ENCODE measurements around the gene SENP1. TPM values are rescaled to one million over a fixed set of nuclear protein-coding genes. Genes with fewer than 3 reads are reported as not detected.

Gene SENP1
- total and polyA plus RNA-seq, 2 experiments from 2014 or later = 8.6 to 27.7 TPM

DNA sequence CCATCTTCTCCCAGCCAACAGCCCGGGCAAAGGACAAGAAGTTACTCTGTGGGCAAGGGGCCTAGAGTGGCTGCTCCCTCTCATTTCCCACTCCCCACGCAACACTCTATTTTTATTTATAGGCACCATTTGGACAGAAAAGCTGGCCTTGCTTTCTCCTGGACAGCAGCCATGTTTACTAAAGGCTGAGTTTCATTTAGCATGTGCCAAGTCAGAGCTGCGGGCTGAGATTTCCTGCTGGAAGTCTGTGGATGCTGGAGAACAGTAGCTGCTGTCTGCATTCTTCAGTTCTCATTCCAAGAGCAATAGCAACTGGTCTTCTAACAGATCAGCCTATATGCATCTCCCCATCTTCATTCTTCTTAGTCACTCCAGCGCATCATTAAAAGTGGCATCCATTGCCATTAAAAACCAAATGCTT lies 109.9 kb downstream of the SENP1 start:
- H3K4me2 ChIP-seq = no peak overlapping the region
- no peak for DNase-seq (ENCODE audit: low spot score)
- Mint-ChIP-seq H3K27me3 (ENCODE audit: insufficient read depth, low read depth, poor library complexity) (peaks cover 59% of the 10 kb centered on the region), H3K4me3 (no peak overlapping the region), H3K27ac (no peak overlapping the region), H3K36me3 (ENCODE audit: low read depth) (no peaks in the 10 kb centered on the region), H3K9me3 (no peaks in the 10 kb centered on the region), H3K4me1 (peaks cover 30% of the 10 kb centered on the region)
- TF ChIP-seq, protein P1, sequence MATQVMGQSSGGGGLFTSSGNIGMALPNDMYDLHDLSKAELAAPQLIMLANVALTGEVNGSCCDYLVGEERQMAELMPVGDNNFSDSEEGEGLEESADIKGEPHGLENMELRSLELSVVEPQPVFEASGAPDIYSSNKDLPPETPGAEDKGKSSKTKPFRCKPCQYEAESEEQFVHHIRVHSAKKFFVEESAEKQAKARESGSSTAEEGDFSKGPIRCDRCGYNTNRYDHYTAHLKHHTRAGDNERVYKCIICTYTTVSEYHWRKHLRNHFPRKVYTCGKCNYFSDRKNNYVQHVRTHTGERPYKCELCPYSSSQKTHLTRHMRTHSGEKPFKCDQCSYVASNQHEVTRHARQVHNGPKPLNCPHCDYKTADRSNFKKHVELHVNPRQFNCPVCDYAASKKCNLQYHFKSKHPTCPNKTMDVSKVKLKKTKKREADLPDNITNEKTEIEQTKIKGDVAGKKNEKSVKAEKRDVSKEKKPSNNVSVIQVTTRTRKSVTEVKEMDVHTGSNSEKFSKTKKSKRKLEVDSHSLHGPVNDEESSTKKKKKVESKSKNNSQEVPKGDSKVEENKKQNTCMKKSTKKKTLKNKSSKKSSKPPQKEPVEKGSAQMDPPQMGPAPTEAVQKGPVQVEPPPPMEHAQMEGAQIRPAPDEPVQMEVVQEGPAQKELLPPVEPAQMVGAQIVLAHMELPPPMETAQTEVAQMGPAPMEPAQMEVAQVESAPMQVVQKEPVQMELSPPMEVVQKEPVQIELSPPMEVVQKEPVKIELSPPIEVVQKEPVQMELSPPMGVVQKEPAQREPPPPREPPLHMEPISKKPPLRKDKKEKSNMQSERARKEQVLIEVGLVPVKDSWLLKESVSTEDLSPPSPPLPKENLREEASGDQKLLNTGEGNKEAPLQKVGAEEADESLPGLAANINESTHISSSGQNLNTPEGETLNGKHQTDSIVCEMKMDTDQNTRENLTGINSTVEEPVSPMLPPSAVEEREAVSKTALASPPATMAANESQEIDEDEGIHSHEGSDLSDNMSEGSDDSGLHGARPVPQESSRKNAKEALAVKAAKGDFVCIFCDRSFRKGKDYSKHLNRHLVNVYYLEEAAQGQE (IDR thresholded peaks at IDR 0.05; ENCODE audit: unreplicated experiment) = no peak
- no peak for TF ChIP-seq STAT1 (IDR thresholded peaks at IDR 0.05; ENCODE audit: unreplicated experiment)
- no peak for TF ChIP-seq NANOG (IDR thresholded peaks at IDR 0.05; ENCODE audit: borderline replicate concordance)
- peaks cover 58% of the 10 kb centered on the region for H3K27me3 ChIP-seq (ENCODE audit: insufficient read depth)
- no peaks in the 10 kb centered on the region for H3K79me2 ChIP-seq (replicated peaks; ENCODE audit: insufficient read depth)
- no peaks in the 10 kb centered on the region for H3K36me3 ChIP-seq (ENCODE audit: insufficient read depth)
- H3F3A ChIP-seq (replicated peaks; ENCODE audit: low read depth) = peaks cover 5% of the 10 kb centered on the region; the same call in 1 of the 2 replicates
- H3K27ac ChIP-seq (ENCODE audit: low read depth) = no peak overlapping the region
- ATAC-seq = no peak
- no peak overlapping the region for H3K4me3 ChIP-seq
- peaks cover 29% of the 10 kb centered on the region for H3K4me1 ChIP-seq (ENCODE audit: insufficient read depth)
- H4K20me1 ChIP-seq (replicated peaks; ENCODE audit: insufficient read depth) = peaks cover 6% of the 10 kb centered on the region; the same call in 1 of the 2 replicates
- H2AFZ ChIP-seq = no peak overlapping the region
- no peaks in the 10 kb centered on the region for H3K9me2 ChIP-seq (ENCODE audit: insufficient read depth)

DNA sequence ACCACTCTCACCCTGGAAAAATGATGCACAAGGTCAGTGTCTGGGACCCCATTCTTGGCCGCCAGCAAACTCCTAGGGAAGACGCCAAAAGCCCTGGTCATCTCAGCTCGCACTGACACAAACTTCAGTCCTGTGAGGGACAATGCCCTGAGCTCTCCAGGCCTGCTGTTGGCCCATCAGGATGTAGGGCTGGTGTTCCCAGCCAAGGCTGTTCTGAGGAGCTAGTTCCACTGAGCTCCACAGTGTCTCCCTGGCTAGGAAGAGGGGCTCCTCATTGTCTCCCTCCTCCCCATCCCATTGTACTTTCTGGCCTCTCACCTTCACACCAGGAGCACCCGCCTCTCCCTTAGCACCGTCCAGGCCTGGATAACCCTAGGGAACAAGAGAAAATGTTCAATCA lies 112.4 kb downstream of the SENP1 start:
- no peak overlapping the region for H3K27ac Mint-ChIP-seq
- H3K9me3 Mint-ChIP-seq = no peaks in the 10 kb centered on the region
- Histone ChIP-seq H2AFZ (no peak overlapping the region), H3K9me2 (ENCODE audit: insufficient read depth) (no peaks in the 10 kb centered on the region), H3K36me3 (ENCODE audit: insufficient read depth) (no peaks in the 10 kb centered on the region), H3K4me3 (no peak overlapping the region), H3K4me1 (ENCODE audit: insufficient read depth) (peaks cover 7% of the 10 kb centered on the region), H3K79me2 (replicated peaks; ENCODE audit: insufficient read depth) (no peaks in the 10 kb centered on the region), H3K27ac (ENCODE audit: low read depth) (no peak overlapping the region), H3K4me2 (no peak overlapping the region), H4K20me1 (replicated peaks; ENCODE audit: insufficient read depth) (no peaks in the 10 kb centered on the region; the same call in none of the 2 replicates), H3K27me3 (ENCODE audit: insufficient read depth) (peaks cover 33% of the 10 kb centered on the region), H3F3A (replicated peaks; ENCODE audit: low read depth) (no peaks in the 10 kb centered on the region)
- TF ChIP-seq JUNB (IDR thresholded peaks at IDR 0.05; ENCODE audit: unreplicated experiment) = no peak
- peaks cover 41% of the 10 kb centered on the region for H3K27me3 Mint-ChIP-seq (ENCODE audit: insufficient read depth, low read depth, poor library complexity)
- ATAC-seq = no peak
- no peak for DNase-seq (ENCODE audit: low spot score)
- no peaks in the 10 kb centered on the region; the same call in 2 of the 3 replicates for H3K36me3 Mint-ChIP-seq (ENCODE audit: low read depth)
- H3K4me1 Mint-ChIP-seq = peaks cover 18% of the 10 kb centered on the region
- H3K4me3 Mint-ChIP-seq = no peak overlapping the region

Small RNA genes lying within 50 kb of the gene (microRNA-seq; reads per million reads assigned to microRNA genes)
- 1.8 reads per million for gene MIR6505

Small RNA genes lying within 50 kb of the gene (small RNA-seq; reads per million reads assigned to genes)
- gene MIR6505 (ENCODE audit: low replicate concordance) = not detected
- not detected for gene RNU6-1203P (ENCODE audit: low replicate concordance)

Other genes with a start within 250 kb of the SENP1 start
- gene VDR, start 201.1 kb downstream of the SENP1 start, total RNA-seq (2014; rRNA removed; shearing (Covaris generic)) = 1.1 and 1.4 TPM in 2 replicates
- 0.35 and 0.37 TPM in 2 replicates for gene VDR, start 201.1 kb downstream of the SENP1 start, polyA plus RNA-seq (2016; fragmentation: Nextera tagmentation; extraction: Ambion mirVana)
- 53.4 and 83.7 TPM in 2 replicates for gene TMEM106C, start 142.5 kb downstream of the SENP1 start, total RNA-seq (2014; rRNA removed; shearing (Covaris generic))
- gene TMEM106C, start 142.5 kb downstream of the SENP1 start, polyA plus RNA-seq (2016; fragmentation: Nextera tagmentation; extraction: Ambion mirVana) = 37.3 and 43.5 TPM in 2 replicates
- gene COL2A1, start 101.6 kb downstream of the SENP1 start, total RNA-seq (2014; rRNA removed; shearing (Covaris generic)) = 24.6 and 31.8 TPM in 2 replicates
- 5.9 and 7.0 TPM in 2 replicates for gene COL2A1, start 101.6 kb downstream of the SENP1 start, polyA plus RNA-seq (2016; fragmentation: Nextera tagmentation; extraction: Ambion mirVana)
- 78.6 and 82.5 TPM in 2 replicates for gene PFKM, start 13.3 kb upstream of the SENP1 start, total RNA-seq (2014; rRNA removed; shearing (Covaris generic))
- gene PFKM, start 13.3 kb upstream of the SENP1 start, polyA plus RNA-seq (2016; fragmentation: Nextera tagmentation; extraction: Ambion mirVana) = 47.2 and 52.4 TPM in 2 replicates
- 5.4 and 8.4 TPM in 2 replicates for gene ASB8, start 51.4 kb upstream of the SENP1 start, total RNA-seq (2014; rRNA removed; shearing (Covaris generic))
- gene ASB8, start 51.4 kb upstream of the SENP1 start, polyA plus RNA-seq (2016; fragmentation: Nextera tagmentation; extraction: Ambion mirVana) = 5.4 and 6.4 TPM in 2 replicates
- 2.8 and 3.7 TPM in 2 replicates for gene CCDC184, start 77.6 kb upstream of the SENP1 start, total RNA-seq (2014; rRNA removed; shearing (Covaris generic))
- gene CCDC184, start 77.6 kb upstream of the SENP1 start, polyA plus RNA-seq (2016; fragmentation: Nextera tagmentation; extraction: Ambion mirVana) = 1.8 and 2.8 TPM in 2 replicates
- gene OR10AD1, start 97.2 kb upstream of the SENP1 start, total RNA-seq (2014; rRNA removed; shearing (Covaris generic)) = not detected in 2 replicates
- gene OR10AD1, start 97.2 kb upstream of the SENP1 start, polyA plus RNA-seq (2016; fragmentation: Nextera tagmentation; extraction: Ambion mirVana) = 0.17 TPM in 1 of 2 replicates, not detected in the other
- gene ZNF641, start 244.8 kb upstream of the SENP1 start, total RNA-seq (2014; rRNA removed; shearing (Covaris generic)) = 5.3 and 7.2 TPM in 2 replicates
- 1.4 and 1.7 TPM in 2 replicates for gene ZNF641, start 244.8 kb upstream of the SENP1 start, polyA plus RNA-seq (2016; fragmentation: Nextera tagmentation; extraction: Ambion mirVana)